DOHH2 (cell line): ENCODE data around the gene PDK4.

Source experiments
- H3F3A ChIP-seq: fragments of 200-600 bp; sonication (generic), shearing (Covaris generic); 2 replicates; pipeline ENCODE4 v1.6.0; 2016; ENCODE audit warnings: antibody characterized with exemption, mild to moderate bottlenecking; ENCODE audit not compliant: control insufficient read depth, insufficient read depth
- H3K27ac ChIP-seq: fragments of 200-600 bp; sonication (generic); 2 replicates; pipeline ENCODE4 v1.5.1; 2014; ENCODE audit warnings: low read depth, mild to moderate bottlenecking, low read length, moderate library complexity
- H3K27me3 ChIP-seq: fragments of 200-600 bp; sonication (generic); 2 replicates; pipeline ENCODE4 v1.6.1; 2014; ENCODE audit warnings: mild to moderate bottlenecking, low read length, mixed read lengths; ENCODE audit not compliant: control insufficient read depth
- H3K36me3 ChIP-seq: fragments of 200-600 bp; sonication (generic); 2 replicates; pipeline ENCODE4 v1.6.1; 2014; ENCODE audit warnings: mild to moderate bottlenecking, low read length, moderate library complexity, mixed read lengths; ENCODE audit not compliant: control insufficient read depth
- H3K4me1 ChIP-seq: fragments of 200-600 bp; sonication (generic); 2 replicates; pipeline ENCODE4 v1.6.1; 2014; ENCODE audit warnings: mild to moderate bottlenecking, low read length, mixed read lengths; ENCODE audit not compliant: control insufficient read depth
- H3K4me2 ChIP-seq: fragments of 200-600 bp; sonication (generic); 2 replicates; pipeline ENCODE4 v1.6.0; 2014; ENCODE audit warnings: mild to moderate bottlenecking, low read length, moderate library complexity
- H3K4me3 ChIP-seq: fragments of 200-600 bp; sonication (generic); 2 replicates; pipeline ENCODE4 v1.5.1; 2014; ENCODE audit warnings: mild to moderate bottlenecking, low read length, mixed read lengths
- H3K79me2 ChIP-seq: fragments of 200-600 bp; sonication (generic); 2 replicates; pipeline ENCODE4 v1.6.1; 2014; ENCODE audit warnings: mild to moderate bottlenecking, low read length, mixed read lengths; ENCODE audit not compliant: control insufficient read depth
- H3K9me2 ChIP-seq: fragments of 200-600 bp; sonication (generic); replicated peaks from 2 replicates; pipeline ENCODE4 v1.6.1; 2014; ENCODE audit warnings: mild to moderate bottlenecking, low read length, mixed read lengths; ENCODE audit not compliant: control insufficient read depth
- H3K9me3 ChIP-seq: fragments of 200-600 bp; sonication (generic); 2 replicates; pipeline ENCODE4 v1.6.1; 2014; ENCODE audit warnings: antibody characterized with exemption, low read length, mixed read lengths; ENCODE audit not compliant: control insufficient read depth, insufficient read depth
- H4K20me1 ChIP-seq: fragments of 200-600 bp; sonication (generic); 2 replicates; pipeline ENCODE4 v1.6.0; 2014; ENCODE audit warnings: low read depth, mild to moderate bottlenecking, antibody characterized with exemption, low read length, moderate library complexity; ENCODE audit not compliant: control insufficient read depth, insufficient read depth
- CTCF ChIP-seq: fragments of 200-600 bp; sonication (generic); IDR thresholded peaks from one replicate; pipeline ENCODE4 v1.5.1; 2014; ENCODE audit warnings: antibody characterized with exemption, mild to moderate bottlenecking, low read depth, low read length; ENCODE audit not compliant: poor library complexity, severe bottlenecking
- EZH2phosphoT487 ChIP-seq: fragments of 200-600 bp; sonication (generic); IDR thresholded peaks from 2 replicates; pipeline ENCODE4 v1.6.1; 2017; ENCODE audit warnings: borderline replicate concordance, mild to moderate bottlenecking, antibody characterized with exemption, low read length, moderate library complexity, mixed read lengths

The PDK4 gene

DNA sequence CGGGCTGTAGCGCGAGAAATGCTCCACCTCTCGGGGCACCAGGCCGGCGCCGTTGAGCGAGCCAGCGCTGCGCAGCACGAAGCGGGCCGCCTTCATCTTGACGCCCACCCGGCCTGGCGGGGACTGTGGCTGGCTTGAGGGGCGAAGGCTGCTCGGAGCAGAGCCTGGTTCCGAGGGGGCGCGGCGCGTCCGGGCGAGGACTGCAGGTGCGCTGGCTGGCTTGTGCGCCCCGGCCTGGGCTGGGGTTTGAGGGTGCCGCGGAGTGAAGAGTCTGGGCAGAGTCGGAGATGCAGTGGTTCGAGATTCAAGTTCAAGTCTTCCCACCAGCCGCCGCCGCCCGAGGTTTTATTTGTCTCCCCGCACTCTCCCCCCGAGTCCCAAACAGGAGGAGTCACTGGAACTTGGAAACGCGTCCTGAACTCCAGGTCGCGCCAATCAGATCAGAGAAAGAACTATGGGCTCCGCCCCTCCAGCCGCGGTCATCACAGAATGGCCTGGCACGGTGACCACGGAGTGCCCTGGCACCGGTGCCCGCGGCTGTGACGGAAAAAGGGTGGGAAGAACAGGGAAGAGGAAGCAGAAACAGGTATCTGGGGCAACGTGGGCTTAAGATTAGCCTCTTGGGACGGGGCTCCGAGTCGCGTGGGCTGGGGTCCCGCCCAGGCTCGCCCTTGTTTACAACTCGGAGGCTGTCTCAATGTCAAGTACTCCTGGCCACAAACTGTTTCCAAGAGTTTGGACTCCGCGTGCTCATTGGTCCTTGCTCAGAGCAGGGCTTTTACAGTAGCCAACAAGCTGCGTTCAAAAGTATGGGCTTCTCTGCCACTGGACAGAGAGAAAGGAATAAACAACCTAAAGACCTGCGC lies at the start of gene PDK4:
PDK4 (minus strand) TSS at position 319 of the 866 bp plus-strand sequence; CDS start at position 96, 223 bp downstream.
- no peaks in the 10 kb centered on the region for H3K36me3 ChIP-seq
- H4K20me1 ChIP-seq = no peaks in the 10 kb centered on the region
- no peak within 1 kb of the TSS for H3K4me3 ChIP-seq
- H3K4me1 ChIP-seq = no peaks in the 10 kb centered on the region
- H3K79me2 ChIP-seq = no peaks in the 10 kb centered on the region
- no peak for TF ChIP-seq CTCF
- TF ChIP-seq EZH2phosphoT487 = no peak
- no peaks in the 10 kb centered on the region for H3K9me3 ChIP-seq
- no peaks in the 10 kb centered on the region for H3K27me3 ChIP-seq
- no peaks in the 10 kb centered on the region for H3K9me2 ChIP-seq
- no peaks in the 10 kb centered on the region for H3F3A ChIP-seq
- H3K4me2 ChIP-seq = no peak within 1 kb of the TSS
- H3K27ac ChIP-seq = no peak within 1 kb of the TSS

DNA sequence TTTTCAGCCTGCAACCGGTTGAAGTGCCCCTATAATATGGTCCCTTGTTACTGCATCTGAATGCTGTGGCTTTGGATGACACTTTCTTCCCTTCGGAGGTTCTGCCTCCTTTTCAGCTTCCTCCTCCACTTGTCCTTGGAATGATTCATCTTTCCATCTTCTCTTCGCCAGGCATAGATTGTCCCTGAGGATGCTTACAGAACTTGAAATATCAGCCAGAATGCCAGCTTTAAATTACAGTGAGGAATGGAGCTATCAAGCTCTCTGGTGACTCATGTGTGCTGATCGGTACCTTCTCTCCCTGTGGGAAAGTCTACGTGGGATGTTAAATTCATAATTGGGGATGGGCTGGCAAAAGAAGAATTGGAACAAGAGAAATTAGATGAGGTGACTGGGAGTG lies 45.9 kb upstream of the PDK4 start:
- TF ChIP-seq CTCF (no peak), EZH2phosphoT487 (no peak)
- H3K27me3 ChIP-seq = no peaks in the 10 kb centered on the region

DNA sequence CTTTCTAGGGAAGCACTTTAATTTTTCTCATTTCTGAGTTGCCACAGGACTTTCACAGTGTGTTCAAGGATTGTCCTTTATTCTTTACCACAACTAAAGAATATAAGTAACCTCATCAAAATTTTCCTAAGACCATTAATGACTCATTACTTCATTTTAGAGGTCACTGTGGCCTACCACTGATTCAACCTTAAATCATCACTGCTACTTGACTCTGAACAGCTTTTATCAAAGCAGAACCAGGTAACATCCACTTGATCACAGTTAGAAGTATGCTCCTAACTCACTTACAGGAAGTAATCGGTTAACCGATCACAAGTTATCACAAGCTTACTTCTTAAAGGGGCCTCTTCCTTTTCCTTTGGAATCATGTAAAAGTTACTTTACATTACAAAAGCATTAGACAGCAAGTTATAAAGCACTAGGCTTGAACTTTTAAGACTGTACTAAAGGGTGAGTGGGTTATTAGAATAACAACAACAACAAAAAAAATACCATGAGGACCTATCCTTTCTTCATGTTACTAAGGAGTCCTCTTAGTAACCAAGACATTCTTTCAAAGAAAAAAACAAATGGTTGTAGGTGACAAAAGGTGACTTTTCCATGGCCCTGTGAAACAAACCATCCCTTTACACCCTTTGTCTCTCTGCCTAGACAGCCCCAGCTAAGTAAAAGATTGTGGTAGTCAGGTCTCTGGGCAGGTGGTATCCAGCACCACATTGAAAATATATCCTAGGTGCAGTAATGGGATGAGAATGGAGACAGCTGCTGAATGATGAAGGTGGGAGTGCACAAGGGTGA lies 40.0 kb upstream of the PDK4 start:
- H3K79me2 ChIP-seq = no peaks in the 10 kb centered on the region
- H3K4me2 ChIP-seq = no peak overlapping the region
- H3F3A ChIP-seq = no peaks in the 10 kb centered on the region
- no peaks in the 10 kb centered on the region for H3K36me3 ChIP-seq
- H3K4me1 ChIP-seq = no peaks in the 10 kb centered on the region
- no peak overlapping the region for H3K4me3 ChIP-seq
- H4K20me1 ChIP-seq = no peaks in the 10 kb centered on the region
- TF ChIP-seq CTCF = no peak
- TF ChIP-seq EZH2phosphoT487 = no peak
- no peaks in the 10 kb centered on the region for H3K9me2 ChIP-seq
- H3K27me3 ChIP-seq = no peaks in the 10 kb centered on the region
- H3K27ac ChIP-seq = no peak overlapping the region
- no peaks in the 10 kb centered on the region for H3K9me3 ChIP-seq

More for the DNA sequence above, 45.9 kb upstream of the PDK4 start:
- Histone ChIP-seq H3K4me2 (no peak overlapping the region), H3F3A (no peaks in the 10 kb centered on the region), H3K36me3 (no peaks in the 10 kb centered on the region), H4K20me1 (no peaks in the 10 kb centered on the region), H3K4me3 (no peak overlapping the region), H3K4me1 (no peaks in the 10 kb centered on the region), H3K9me2 (no peaks in the 10 kb centered on the region), H3K27ac (no peak overlapping the region), H3K79me2 (no peaks in the 10 kb centered on the region), H3K9me3 (no peaks in the 10 kb centered on the region)
